HepG2 (cell line): ENCODE measurements around the gene MFRP. TPM values are rescaled to one million over a fixed set of nuclear protein-coding genes. Genes with fewer than 3 reads are reported as not detected.
A peak's percentile ranks its signal among the peaks of the same experiment; 100 is the strongest.

Experiments
- ATAC-seq: fragments of 200-7000 bp; cut with Tn5 transposase; 3 replicates; pipeline ENCODE4 v1.9.1; 2020; ENCODE audit warnings: mild to moderate bottlenecking, moderate library complexity
- BruUV-seq: library from RNA; stranded (reverse); fragments of 400-500 nt; replicated peaks from 2 replicates; lab custom pipeline; 2021; lab: Mats Ljungman, UMichigan
- CTCF ChIA-PET: fragments of 300-600 bp; formaldehyde crosslinking; extraction: SDS; loops from one replicate; lab custom pipeline; 2021; ENCODE audit warnings: low total read pairs, inconsistent platforms, low intra/inter-chr PET ratio; lab: Yijun Ruan, JAX
- POLR2A ChIA-PET: fragments of 350-600 bp; sonication (Branson Sonifier 250); formaldehyde crosslinking; loops from one replicate; lab custom pipeline; 2020; ENCODE audit warnings: antibody characterized with exemption, inconsistent platforms; lab: Yijun Ruan, JAX
- DNase-seq: peaks from one replicate; pipeline ENCODE4 v3.0.0-alpha.2; 2015; ENCODE audit warnings: low spot score
- FAIRE-seq: peaks from 3 replicates; lab custom pipeline; 2011; peaks lifted over from hg19 to GRCh38; lab: Jason Lieb, UNC
- H2AFZ ChIP-seq: one replicate; pipeline ENCODE4 v1.6.1; 2011; ENCODE audit warnings: low read length, inconsistent platforms
- H3K27ac ChIP-seq: fragments of 300-600 bp; 3 replicates; pipeline ENCODE4 v1.8.0; 2011; ENCODE audit warnings: mixed run types, mild to moderate bottlenecking, mixed read lengths, low read length, inconsistent platforms; ENCODE audit not compliant: insufficient read depth; ENCODE audit errors: extremely low read length
- H3K27me3 ChIP-seq, 2 experiments: fragments of 200-600 bp in 1 of 2; 2 replicates in 1 of 2; 3 replicates in 1 of 2; pipeline versions ENCODE4 v1.6.0 to v1.8.0; 2011; ENCODE audit warnings: low read length in 2 of 2, mild to moderate bottlenecking in 2 of 2, moderate library complexity in 2 of 2, inconsistent platforms in 1 of 2; ENCODE audit not compliant: insufficient read depth in 2 of 2, control insufficient read depth in 1 of 2
- H3K36me3 ChIP-seq, 2 experiments: fragments of 200-600 bp in 1 of 2; replicated peaks in 1 of 2; 2 replicates in 1 of 2; 3 replicates in 1 of 2; pipeline versions ENCODE4 v1.5.1 to v1.8.0; 2011; ENCODE audit warnings: low read length in 2 of 2, inconsistent platforms in 1 of 2; ENCODE audit not compliant: insufficient read depth in 2 of 2, control insufficient read depth in 1 of 2
- H3K4me1 ChIP-seq: 2 replicates; pipeline ENCODE4 v1.5.1; 2012; ENCODE audit warnings: low read length, inconsistent platforms; ENCODE audit not compliant: insufficient read depth
- H3K4me2 ChIP-seq: 2 replicates; pipeline ENCODE4 v1.6.0; 2011; ENCODE audit warnings: low read depth, low read length, inconsistent platforms
- H3K4me3 ChIP-seq, 3 experiments: fragments of 200-600 bp in 1 of 3; sonication (generic), shearing (Covaris generic) in 1 of 3; replicated peaks in 1 of 3; 2 replicates each; pipeline ENCODE4 v1.5.1; 2011 to 2016; ENCODE audit warnings: low read length in 3 of 3, inconsistent platforms in 2 of 3, low read depth in 2 of 3, mild to moderate bottlenecking in 2 of 3, control low read depth in 1 of 3, mixed read lengths in 1 of 3; ENCODE audit not compliant: insufficient read depth in 1 of 3
- H3K79me2 ChIP-seq: one replicate; pipeline ENCODE4 v1.6.1; 2011; ENCODE audit warnings: low read length, inconsistent platforms; ENCODE audit not compliant: insufficient read depth
- H3K9ac ChIP-seq: 2 replicates; pipeline ENCODE4 v1.6.0; 2011; ENCODE audit warnings: mild to moderate bottlenecking, low read depth, low read length, inconsistent platforms; ENCODE audit not compliant: insufficient read depth
- H3K9me3 ChIP-seq: 2 replicates; pipeline ENCODE4 v1.5.1; 2012; ENCODE audit warnings: mild to moderate bottlenecking, low read length
- H4K20me1 ChIP-seq: 2 replicates; pipeline ENCODE4 v1.6.0; 2011; ENCODE audit warnings: inconsistent platforms, mild to moderate bottlenecking, low read length, moderate library complexity; ENCODE audit not compliant: insufficient read depth
- CTCF ChIP-seq: sonication (generic); formaldehyde crosslinking; IDR thresholded peaks from 2 replicates; pipeline ENCODE4 v1.5.0; 2020; ENCODE audit warnings: mild to moderate bottlenecking, missing genetic modification reagents, moderate library complexity
- GZF1 ChIP-seq: sonication (generic); formaldehyde crosslinking; IDR thresholded peaks from 2 replicates; pipeline ENCODE4 v1.5.1; 2020; ENCODE audit warnings: mild to moderate bottlenecking, missing genetic modification reagents
- ZBTB33 ChIP-seq: sonication (generic); formaldehyde crosslinking; IDR thresholded peaks from 2 replicates; pipeline ENCODE4 v1.4.0; 2020; ENCODE audit warnings: missing genetic modification reagents
- WGBS: methylation state at CpG from one replicate; pipeline ENCODE4 v1.1.6; 2017; ENCODE audit warnings: low lambda C conversion rate; 5-methylcytosine and 5-hydroxymethylcytosine counted together
- in situ Hi-C: cut with HindIII; loops from 2 replicates; pipeline ENCODE4 v1.10.0; 2017; ENCODE audit warnings: low pct_unique_long_range_greater_than_20kb; ENCODE audit not compliant: extremely low pct_ligation_motif_present
- intact Hi-C: fragments of 100-400 bp; cut with micrococcal nuclease; formaldehyde crosslinking; loops from one replicate; pipeline ENCODE4 v1.10.0; 2022; ENCODE audit not compliant: unreplicated experiment
- polyA plus RNA-seq, 8 experiments: library from polyadenylated mRNA; depleted of rRNA in 3 of 8; stranded (reverse) in 7 of 8; unstranded in 1 of 8; fragments of >200 nt; fragmentation: Illumina TruSeq in 4 of 8; extraction: Trizol in 4 of 8; gene quantifications; 2 replicates each; pipeline versions ENCODE4 v1.2.1 to v1.2.3, GENCODE V29; 2011 to 2016; ENCODE audit warnings: low read depth in 4 of 8, missing spikeins in 1 of 8, mixed read lengths in 1 of 8; ENCODE audit not compliant: insufficient read depth in 1 of 8
- total RNA-seq, 5 experiments: library from RNA; depleted of rRNA; stranded (reverse); fragments of >200 nt; fragmentation: Illumina TruSeq; extraction: Trizol; gene quantifications; 2 replicates each; pipeline ENCODE4 v1.2.3, GENCODE V29; 2016; ENCODE audit warnings: low read depth in 1 of 5

MFRP gene
- total and polyA plus RNA-seq, 2 of the 13 experiments (the other 11 are each of a cell fraction or from before 2014, with no cell fraction given): not detected

DNA sequence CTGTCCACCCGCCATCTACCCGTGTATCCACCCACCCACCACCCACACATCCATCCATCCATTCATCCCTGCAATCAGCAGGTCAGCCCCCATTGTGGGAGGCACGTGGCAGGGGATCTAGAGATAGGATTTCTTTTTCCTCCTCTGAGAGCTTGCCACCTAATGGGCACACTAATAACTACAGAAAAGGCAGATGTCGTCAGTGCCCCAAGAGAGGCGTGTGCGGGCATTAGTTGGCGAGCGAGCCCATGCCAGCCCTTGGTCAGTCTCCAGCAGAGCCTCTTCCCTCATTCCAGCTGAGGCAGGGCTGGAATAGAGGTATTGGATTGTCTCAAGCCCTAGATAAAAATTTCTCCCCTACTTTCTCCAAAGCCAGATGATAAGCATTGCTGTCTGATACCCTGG is 25.3 kb upstream of the MFRP start:
- FAIRE-seq (no peak), ATAC-seq (no peak), DNase-seq (no peak)
- H3K9me3 ChIP-seq: no peaks in the 10 kb centered on the region
- peaks cover 35% of the 10 kb centered on the region for H3K79me2 ChIP-seq
- TF ChIP-seq GZF1 (CRISPR knock-in tag) (no peak), CTCF (0 out of 2 replicates have a peak, but pooled peaks have one; percentile 9), ZBTB33 (CRISPR knock-in tag) (peak; percentile 73)
- intact Hi-C loops: no loop called here
- H3K4me3 ChIP-seq: no peak overlapping the region
- H3K27ac ChIP-seq: no peak overlapping the region
- H3K4me2 ChIP-seq: no peak overlapping the region
- 90% methylated on average over 8 of the region's 8 CpGs for WGBS
- no peak overlapping the region for H3K9ac ChIP-seq
- POLR2A ChIA-PET: interaction anchor here (2.6 kb wide), 1 partner anchor 9 kb away, joined by 25 read pairs; the partner anchor contains the start of gene USP2
- H4K20me1 ChIP-seq: no peaks in the 10 kb centered on the region
- no peaks in the 10 kb centered on the region for H3K27me3 ChIP-seq
- in situ Hi-C loops: loop anchor here (5.0 kb wide), 1 partner anchor 34 kb away; no protein-coding TSS in a partner anchor
- peaks cover 100% of the 10 kb centered on the region for H3K4me1 ChIP-seq
- no TSS peak for BruUV-seq
- no peaks in the 10 kb centered on the region for H3K36me3 ChIP-seq
- no peak overlapping the region for H2AFZ ChIP-seq
- CTCF ChIA-PET: no interaction called here
